ENCODE results near the gene GRXCR2. TPM values are rescaled to one million over a fixed set of nuclear protein-coding genes. Genes with fewer than 3 reads are reported as not detected.

Gene GRXCR2
- polyA plus RNA-seq, 4 donors: not detected

DNA sequence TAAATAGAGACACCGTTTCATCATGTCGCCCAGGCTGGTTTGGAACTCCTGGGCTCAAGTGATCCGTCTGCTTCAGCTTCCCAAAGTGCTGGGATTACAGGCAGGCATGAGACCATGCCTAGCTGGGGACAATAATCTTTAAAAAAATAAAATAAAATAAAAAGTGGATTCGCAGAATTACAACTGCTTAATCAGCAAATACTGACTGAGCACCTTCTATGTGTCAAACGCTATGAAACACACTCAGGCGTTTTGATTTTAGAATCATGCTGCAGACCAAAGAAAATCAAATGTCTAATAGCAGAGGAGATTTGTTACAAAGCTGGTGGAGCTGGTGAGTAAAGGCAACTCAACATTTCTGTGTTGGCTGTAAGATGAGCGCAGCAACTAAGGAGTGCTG, 40.9 kb upstream of the GRXCR2 start:
- 92 to 95% (median 93%) methylated on average over 7 of the region's 7 CpGs for WGBS, 3 donors
- no peaks in the 10 kb centered on the region for H3K9me3 ChIP-seq (ENCODE audit: control insufficient read depth in 2 of 2, insufficient read depth in 1 of 2, low read depth in 1 of 2, low read length in 1 of 2)
- H3K27me3 ChIP-seq (ENCODE audit: control insufficient read depth in 3 of 3, insufficient read depth in 3 of 3, low read length in 3 of 3): no peaks in the 10 kb centered on the region
- H3K4me1 ChIP-seq (ENCODE audit: control insufficient read depth in 3 of 3, insufficient read depth in 2 of 3, low read depth in 1 of 3, low read length in 2 of 3): peaks cover 0 to 6% (median 0%) of the 10 kb centered on the region in 3 donors
- no peaks in the 10 kb centered on the region for H3K36me3 ChIP-seq (ENCODE audit: control insufficient read depth in 3 of 3, insufficient read depth in 2 of 3, low read depth in 1 of 3, low read length in 3 of 3)
- DNase-seq (no peak), FAIRE-seq (no peak)
- H3K27ac ChIP-seq (ENCODE audit: low read depth in 1 of 3, low read length in 2 of 3): no peak overlapping the region
- H3K4me3 ChIP-seq (ENCODE audit: low read depth in 1 of 3, low read length in 3 of 3): no peak overlapping the region

DNA sequence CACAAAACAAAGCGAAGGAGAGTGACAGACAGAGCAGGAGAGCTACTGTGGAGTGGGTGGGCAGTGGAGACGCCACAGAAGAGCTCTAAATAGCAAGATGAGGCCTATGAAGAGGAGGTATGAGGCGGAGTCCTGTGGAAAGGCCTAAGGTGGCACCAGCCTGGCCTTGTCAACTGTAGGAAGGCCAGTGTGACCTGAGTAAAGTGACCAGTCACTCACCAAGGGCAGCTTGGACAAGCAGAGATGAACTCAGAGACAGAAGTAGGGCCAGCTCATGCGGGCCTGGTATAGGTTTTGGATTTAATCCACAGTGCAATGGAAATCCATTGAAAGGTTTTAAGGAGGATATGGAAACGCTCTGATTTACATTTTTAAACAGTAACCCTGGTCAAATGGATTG, 39.8 kb upstream of the GRXCR2 start:
- FAIRE-seq (no peak), DNase-seq (no peak)
- H3K4me1 ChIP-seq (ENCODE audit: control insufficient read depth in 3 of 3, insufficient read depth in 2 of 3, low read depth in 1 of 3, low read length in 2 of 3): peaks cover 0 to 6% (median 0%) of the 10 kb centered on the region in 3 donors
- H3K4me3 ChIP-seq (ENCODE audit: low read depth in 1 of 3, low read length in 3 of 3): no peak overlapping the region
- no peaks in the 10 kb centered on the region for H3K27me3 ChIP-seq (ENCODE audit: control insufficient read depth in 3 of 3, insufficient read depth in 3 of 3, low read length in 3 of 3)
- no peak overlapping the region for H3K27ac ChIP-seq (ENCODE audit: low read depth in 1 of 3, low read length in 2 of 3)
- H3K9me3 ChIP-seq (ENCODE audit: control insufficient read depth in 2 of 2, insufficient read depth in 1 of 2, low read depth in 1 of 2, low read length in 1 of 2): no peaks in the 10 kb centered on the region
- no peaks in the 10 kb centered on the region for H3K36me3 ChIP-seq (ENCODE audit: control insufficient read depth in 3 of 3, insufficient read depth in 2 of 3, low read depth in 1 of 3, low read length in 3 of 3)
- WGBS, 3 donors: 84 to 90% (median 88%) methylated on average over 5 of the region's 5 CpGs

DNA sequence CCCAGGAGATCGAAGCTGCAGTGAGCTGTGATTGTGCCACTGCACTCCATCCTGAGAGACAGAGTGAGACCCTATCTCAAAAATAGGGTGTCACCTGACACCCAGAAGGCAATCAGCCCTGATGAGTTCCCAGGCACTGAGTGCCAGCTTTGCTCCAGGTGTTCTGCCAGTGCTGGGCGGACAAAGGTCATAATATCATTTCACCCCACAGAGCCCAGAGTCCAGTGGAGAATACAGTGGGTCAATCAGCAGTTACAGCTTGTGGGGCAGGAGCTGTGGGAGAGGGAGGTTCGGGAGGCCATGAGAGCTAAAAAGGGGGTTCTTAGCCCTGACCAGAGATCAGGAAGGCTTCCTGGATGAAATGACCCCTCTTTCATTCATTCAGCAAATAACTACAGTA, 39.2 kb upstream of the GRXCR2 start:
- H3K4me3 ChIP-seq (ENCODE audit: low read depth in 1 of 3, low read length in 3 of 3): no peak overlapping the region
- no peaks in the 10 kb centered on the region for H3K27me3 ChIP-seq (ENCODE audit: control insufficient read depth in 3 of 3, insufficient read depth in 3 of 3, low read length in 3 of 3)
- H3K27ac ChIP-seq (ENCODE audit: low read depth in 1 of 3, low read length in 2 of 3): no peak overlapping the region
- 25 to 64% (median 52%) methylated on average over 3 of the region's 3 CpGs for WGBS, 3 donors
- H3K36me3 ChIP-seq (ENCODE audit: control insufficient read depth in 3 of 3, insufficient read depth in 2 of 3, low read depth in 1 of 3, low read length in 3 of 3): no peaks in the 10 kb centered on the region
- no peaks in the 10 kb centered on the region for H3K9me3 ChIP-seq (ENCODE audit: control insufficient read depth in 2 of 2, insufficient read depth in 1 of 2, low read depth in 1 of 2, low read length in 1 of 2)
- FAIRE-seq: no peak
- DNase-seq: peak; percentile 22 to 75
- peaks cover 0 to 6% (median 0%) of the 10 kb centered on the region in 3 donors for H3K4me1 ChIP-seq (ENCODE audit: control insufficient read depth in 3 of 3, insufficient read depth in 2 of 3, low read depth in 1 of 3, low read length in 2 of 3)

DNA sequence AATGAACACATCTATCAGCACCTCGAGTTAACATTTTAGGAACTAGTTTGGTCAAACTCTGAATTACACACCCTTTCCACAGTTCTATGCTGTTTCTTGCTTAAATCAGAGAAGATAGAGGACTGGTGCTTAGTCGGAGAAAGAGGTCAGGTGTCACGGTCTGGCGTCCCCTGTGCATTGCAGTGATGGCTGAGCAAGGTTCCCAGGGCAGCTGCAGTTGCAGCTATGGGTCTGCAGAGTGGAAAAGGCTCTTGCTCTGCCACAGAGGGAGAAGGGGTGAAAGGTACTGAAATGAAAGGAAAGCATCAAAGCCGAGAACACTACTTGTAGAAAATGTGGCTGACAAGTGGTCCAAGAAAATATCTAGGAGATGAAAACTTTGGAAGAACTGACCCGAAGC, 38.4 kb upstream of the GRXCR2 start:
- DNase-seq (no peak), FAIRE-seq (no peak)
- no peaks in the 10 kb centered on the region for H3K9me3 ChIP-seq (ENCODE audit: control insufficient read depth in 2 of 2, insufficient read depth in 1 of 2, low read depth in 1 of 2, low read length in 1 of 2)
- 72 to 80% (median 77%) methylated on average over 6 of the region's 6 CpGs for WGBS, 3 donors
- H3K36me3 ChIP-seq (ENCODE audit: control insufficient read depth in 3 of 3, insufficient read depth in 2 of 3, low read depth in 1 of 3, low read length in 3 of 3): no peaks in the 10 kb centered on the region
- H3K27me3 ChIP-seq (ENCODE audit: control insufficient read depth in 3 of 3, insufficient read depth in 3 of 3, low read length in 3 of 3): no peaks in the 10 kb centered on the region
- H3K4me3 ChIP-seq (ENCODE audit: low read depth in 1 of 3, low read length in 3 of 3): no peak overlapping the region
- H3K4me1 ChIP-seq (ENCODE audit: control insufficient read depth in 3 of 3, insufficient read depth in 2 of 3, low read depth in 1 of 3, low read length in 2 of 3): peaks cover 0 to 6% (median 0%) of the 10 kb centered on the region in 3 donors
- no peak overlapping the region for H3K27ac ChIP-seq (ENCODE audit: low read depth in 1 of 3, low read length in 2 of 3)

DNA sequence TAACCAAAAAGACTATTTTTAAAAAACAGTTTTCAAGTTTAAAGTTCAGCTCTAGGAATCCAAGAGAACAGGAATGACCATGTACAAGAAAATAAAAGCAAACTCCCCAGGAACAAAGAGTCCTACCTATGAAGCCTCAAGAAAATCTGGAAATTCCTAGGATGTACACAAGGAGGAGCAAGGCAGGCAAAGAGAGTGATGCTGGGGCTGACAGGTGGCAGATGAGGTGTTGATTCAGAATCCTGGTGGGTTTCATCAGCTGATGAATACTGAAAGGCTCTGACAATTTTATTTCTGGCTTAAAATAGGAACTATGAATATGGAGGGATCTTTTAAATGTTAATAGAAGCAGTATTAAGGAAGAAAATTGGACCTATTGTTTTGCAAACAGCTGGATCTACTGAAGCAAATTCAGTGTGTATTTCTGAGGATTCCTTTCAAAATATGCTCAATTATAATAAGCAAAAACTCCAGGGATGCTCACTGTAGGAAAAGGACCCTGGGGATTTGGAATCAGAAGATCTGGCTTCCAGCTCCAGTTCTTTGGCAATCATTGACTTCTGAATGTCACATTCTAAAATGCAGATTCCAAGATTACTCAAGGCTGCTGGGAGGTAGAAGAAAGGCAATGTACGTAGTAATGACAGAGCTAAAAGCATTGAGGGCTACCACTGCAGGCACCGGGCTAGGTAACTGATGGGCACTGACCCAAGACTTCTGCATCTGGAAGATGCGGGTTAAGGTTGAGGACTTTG, 35.6 kb upstream of the GRXCR2 start:
- FAIRE-seq (no peak), DNase-seq (peak; percentile 22 to 31)
- H3K9me3 ChIP-seq (ENCODE audit: control insufficient read depth in 2 of 2, insufficient read depth in 1 of 2, low read depth in 1 of 2, low read length in 1 of 2): no peaks in the 10 kb centered on the region
- no peak overlapping the region for H3K4me3 ChIP-seq (ENCODE audit: low read depth in 1 of 3, low read length in 3 of 3)
- H3K27me3 ChIP-seq (ENCODE audit: control insufficient read depth in 3 of 3, insufficient read depth in 3 of 3, low read length in 3 of 3): no peaks in the 10 kb centered on the region
- WGBS, 3 donors: 44 to 72% (median 46%) methylated on average over 3 of the region's 3 CpGs
- no peaks in the 10 kb centered on the region for H3K36me3 ChIP-seq (ENCODE audit: control insufficient read depth in 3 of 3, insufficient read depth in 2 of 3, low read depth in 1 of 3, low read length in 3 of 3)
- peaks cover 0 to 6% (median 0%) of the 10 kb centered on the region in 3 donors for H3K4me1 ChIP-seq (ENCODE audit: control insufficient read depth in 3 of 3, insufficient read depth in 2 of 3, low read depth in 1 of 3, low read length in 2 of 3)
- no peak overlapping the region for H3K27ac ChIP-seq (ENCODE audit: low read depth in 1 of 3, low read length in 2 of 3)

DNA sequence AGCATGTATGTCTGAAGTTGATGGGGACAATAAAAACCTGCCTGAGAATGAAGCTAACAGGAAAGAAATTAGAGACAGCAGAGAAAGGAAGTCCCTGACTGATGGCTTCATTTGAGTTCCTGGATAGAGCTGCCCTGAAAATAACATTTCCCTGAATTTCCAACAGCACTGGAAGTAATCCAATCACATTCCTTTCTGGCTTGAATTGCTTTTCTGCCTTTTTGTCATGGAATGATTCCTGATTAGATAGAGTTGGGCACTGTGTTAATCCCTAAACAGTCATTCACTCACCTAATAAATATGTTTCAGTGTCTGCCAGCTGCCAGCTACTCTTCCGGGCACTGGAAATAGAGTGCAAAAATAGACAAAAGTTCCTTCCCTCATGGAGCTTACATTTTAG, 33.6 kb upstream of the GRXCR2 start:
- Histone ChIP-seq H3K27me3 (ENCODE audit: control insufficient read depth in 3 of 3, insufficient read depth in 3 of 3, low read length in 3 of 3) (no peaks in the 10 kb centered on the region), H3K9me3 (ENCODE audit: control insufficient read depth in 2 of 2, insufficient read depth in 1 of 2, low read depth in 1 of 2, low read length in 1 of 2) (no peaks in the 10 kb centered on the region), H3K36me3 (ENCODE audit: control insufficient read depth in 3 of 3, insufficient read depth in 2 of 3, low read depth in 1 of 3, low read length in 3 of 3) (no peaks in the 10 kb centered on the region), H3K27ac (ENCODE audit: low read depth in 1 of 3, low read length in 2 of 3) (no peak overlapping the region), H3K4me1 (ENCODE audit: control insufficient read depth in 3 of 3, insufficient read depth in 2 of 3, low read depth in 1 of 3, low read length in 2 of 3) (no peaks in the 10 kb centered on the region), H3K4me3 (ENCODE audit: low read depth in 1 of 3, low read length in 3 of 3) (no peak overlapping the region)
- WGBS, 3 donors: 67 to 77% (median 70%) methylated on average over 1 of the region's 1 CpG
- no peak for FAIRE-seq
- DNase-seq: no peak

DNA sequence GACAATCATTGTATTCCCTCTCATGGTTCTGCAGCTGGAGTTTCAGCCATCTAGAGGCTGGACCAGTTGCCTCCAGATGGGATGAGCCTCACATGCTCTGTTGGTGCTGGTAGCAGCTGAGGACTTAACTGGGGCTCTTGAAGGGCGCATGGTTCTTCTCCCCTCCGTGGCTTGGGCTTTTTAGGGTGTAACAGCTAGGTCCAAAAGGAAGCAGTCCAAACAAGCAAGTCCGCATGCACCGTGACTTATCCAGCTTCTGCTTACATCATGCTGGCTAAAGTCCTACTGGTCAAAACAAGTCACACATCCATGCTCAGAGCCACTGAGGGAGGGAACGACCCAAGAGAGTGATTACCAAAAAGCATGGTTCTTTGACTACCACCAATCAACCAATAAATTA, 31.9 kb upstream of the GRXCR2 start:
- no peak for DNase-seq
- no peak overlapping the region for H3K4me3 ChIP-seq (ENCODE audit: low read depth in 1 of 3, low read length in 3 of 3)
- no peaks in the 10 kb centered on the region for H3K27me3 ChIP-seq (ENCODE audit: control insufficient read depth in 3 of 3, insufficient read depth in 3 of 3, low read length in 3 of 3)
- H3K4me1 ChIP-seq (ENCODE audit: control insufficient read depth in 3 of 3, insufficient read depth in 2 of 3, low read depth in 1 of 3, low read length in 2 of 3): no peaks in the 10 kb centered on the region
- H3K9me3 ChIP-seq (ENCODE audit: control insufficient read depth in 2 of 2, insufficient read depth in 1 of 2, low read depth in 1 of 2, low read length in 1 of 2): no peaks in the 10 kb centered on the region
- 81 to 83% (median 83%) methylated on average over 5 of the region's 5 CpGs for WGBS, 3 donors
- no peak for FAIRE-seq
- no peak overlapping the region for H3K27ac ChIP-seq (ENCODE audit: low read depth in 1 of 3, low read length in 2 of 3)
- H3K36me3 ChIP-seq (ENCODE audit: control insufficient read depth in 3 of 3, insufficient read depth in 2 of 3, low read depth in 1 of 3, low read length in 3 of 3): no peaks in the 10 kb centered on the region

DNA sequence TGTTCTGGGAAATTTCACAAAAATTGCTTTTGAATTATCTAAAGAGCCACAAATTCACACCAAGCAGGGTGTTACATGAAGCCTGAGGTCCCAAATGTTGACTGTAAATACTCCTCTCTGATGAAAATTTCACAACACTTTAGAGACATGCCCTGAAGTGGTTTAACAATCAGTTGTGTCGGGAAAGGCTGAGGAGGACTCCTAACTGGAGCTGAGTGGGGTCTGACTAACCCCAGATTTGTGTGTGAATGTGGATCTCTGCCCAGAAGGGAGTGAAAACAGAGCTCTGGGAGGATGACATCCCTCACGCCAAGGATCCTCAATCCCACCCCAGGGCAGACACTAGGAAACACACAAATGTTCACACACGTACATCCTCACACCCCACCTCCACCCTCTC, 31.1 kb upstream of the GRXCR2 start:
- 65 to 83% (median 73%) methylated on average over 3 of the region's 3 CpGs for WGBS, 3 donors
- DNase-seq (no peak), FAIRE-seq (no peak)
- Histone ChIP-seq H3K4me1 (ENCODE audit: control insufficient read depth in 3 of 3, insufficient read depth in 2 of 3, low read depth in 1 of 3, low read length in 2 of 3) (no peaks in the 10 kb centered on the region), H3K27ac (ENCODE audit: low read depth in 1 of 3, low read length in 2 of 3) (no peak overlapping the region), H3K4me3 (ENCODE audit: low read depth in 1 of 3, low read length in 3 of 3) (no peak overlapping the region), H3K27me3 (ENCODE audit: control insufficient read depth in 3 of 3, insufficient read depth in 3 of 3, low read length in 3 of 3) (no peaks in the 10 kb centered on the region), H3K9me3 (ENCODE audit: control insufficient read depth in 2 of 2, insufficient read depth in 1 of 2, low read depth in 1 of 2, low read length in 1 of 2) (no peaks in the 10 kb centered on the region), H3K36me3 (ENCODE audit: control insufficient read depth in 3 of 3, insufficient read depth in 2 of 3, low read depth in 1 of 3, low read length in 3 of 3) (no peaks in the 10 kb centered on the region)

DNA sequence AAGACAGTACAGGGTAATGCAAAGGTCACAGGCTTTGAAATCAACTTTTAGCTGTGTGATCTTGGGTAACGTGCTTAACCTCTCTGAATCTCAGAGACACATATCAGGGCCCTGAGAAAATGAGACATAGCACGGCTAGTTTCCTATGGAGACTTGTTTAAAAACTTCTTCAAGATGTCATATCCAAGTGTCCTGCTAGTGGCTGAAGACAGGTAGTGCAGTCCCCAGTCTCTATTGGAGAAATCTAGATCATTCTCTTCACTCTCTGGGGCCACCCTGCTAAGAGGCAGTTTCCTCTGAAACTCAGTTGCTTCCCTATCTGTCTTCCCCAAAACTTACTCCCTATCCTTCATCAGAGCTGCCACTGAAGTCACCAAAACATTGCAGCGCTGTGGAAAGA, 30.3 kb upstream of the GRXCR2 start:
- no peak for FAIRE-seq
- H3K9me3 ChIP-seq (ENCODE audit: control insufficient read depth in 2 of 2, insufficient read depth in 1 of 2, low read depth in 1 of 2, low read length in 1 of 2): no peaks in the 10 kb centered on the region

More for the DNA sequence above, 30.3 kb upstream of the GRXCR2 start:
- Histone ChIP-seq H3K36me3 (ENCODE audit: control insufficient read depth in 3 of 3, insufficient read depth in 2 of 3, low read depth in 1 of 3, low read length in 3 of 3) (no peaks in the 10 kb centered on the region), H3K27me3 (ENCODE audit: control insufficient read depth in 3 of 3, insufficient read depth in 3 of 3, low read length in 3 of 3) (no peaks in the 10 kb centered on the region), H3K4me3 (ENCODE audit: low read depth in 1 of 3, low read length in 3 of 3) (no peak overlapping the region), H3K4me1 (ENCODE audit: control insufficient read depth in 3 of 3, insufficient read depth in 2 of 3, low read depth in 1 of 3, low read length in 2 of 3) (no peaks in the 10 kb centered on the region), H3K27ac (ENCODE audit: low read depth in 1 of 3, low read length in 2 of 3) (no peak overlapping the region)
- peak in 1 of 2 donors; percentile 8 for DNase-seq
- WGBS, 3 donors: 70 to 79% (median 72%) methylated on average over 3 of the region's 3 CpGs

Data from small intestine (tissue), 7 donors.